NK-92 (cell line): Measurements from ENCODE around the gene CACNA1D.
"Not testable (repeated sequence)": the region's sequence is repeated elsewhere in the genome, so short reads cannot be mapped to it uniquely, and the experiment has no call there.

ENCODE experiments used
- DNase-seq: peaks from one replicate; lab custom pipeline; 2025; ENCODE audit not compliant: unreplicated experiment; lab: John Stamatoyannopoulos, UW

CACNA1D gene

DNA sequence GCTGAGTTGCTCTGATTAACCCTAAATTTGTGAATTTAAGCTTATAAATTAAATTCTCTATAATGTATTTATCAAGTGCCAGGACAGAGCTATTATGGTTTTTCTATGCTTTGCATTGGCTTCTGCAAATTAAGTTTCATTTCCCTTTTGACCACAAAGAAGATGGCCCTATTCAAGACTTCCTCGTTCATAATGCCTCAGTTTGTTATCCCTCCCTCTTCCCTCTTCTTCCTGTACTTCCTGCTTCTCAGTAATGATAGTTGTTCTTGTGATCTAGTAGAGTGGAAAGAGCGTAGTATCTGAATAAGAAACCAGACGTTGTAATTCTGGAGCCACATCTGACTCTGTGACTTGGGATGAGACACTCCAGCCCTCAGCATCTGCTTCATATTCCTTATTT lies 118.7 kb downstream of the CACNA1D start:
- DNase-seq = no peak

DNA sequence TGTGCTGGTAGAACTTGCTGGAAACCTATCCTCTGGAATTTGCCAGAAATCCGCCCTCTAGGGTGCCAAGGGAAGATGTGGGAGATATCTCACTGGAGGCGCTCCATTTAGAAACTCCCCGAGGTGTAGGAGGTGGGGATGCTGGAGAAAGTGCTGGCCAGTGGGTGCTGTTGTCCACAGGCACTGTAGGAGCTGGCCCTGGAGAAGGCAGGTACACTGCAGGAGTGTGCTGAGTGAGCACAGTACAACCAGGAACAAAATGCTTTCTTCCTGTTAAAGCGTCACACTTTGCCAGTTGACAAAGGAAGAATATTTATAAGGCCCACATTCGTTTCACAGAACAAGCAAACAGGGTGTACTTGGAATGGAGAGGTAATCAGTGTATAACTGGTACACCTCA lies 119.9 kb downstream of the CACNA1D start:
- no peak for DNase-seq

DNA sequence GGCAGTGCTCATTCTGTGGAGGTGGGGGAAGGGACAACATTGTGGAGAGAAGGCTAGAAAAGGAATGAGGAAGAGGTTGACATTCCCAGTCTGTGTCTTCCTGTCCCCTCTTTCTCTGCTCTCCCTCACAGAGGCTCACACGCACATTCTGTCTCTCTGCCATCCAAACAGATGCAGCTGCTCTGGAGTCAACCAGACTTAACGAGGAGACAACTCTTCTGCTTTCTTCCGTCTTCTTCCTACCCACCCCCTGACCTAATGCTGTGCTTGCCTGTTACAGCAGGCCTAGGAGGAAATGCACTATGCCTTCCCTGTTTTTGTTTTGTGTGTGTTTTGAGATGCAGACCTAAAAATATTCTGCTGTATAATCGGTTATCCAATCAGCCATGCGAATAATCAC lies 121.9 kb downstream of the CACNA1D start:
- no peak for DNase-seq

DNA sequence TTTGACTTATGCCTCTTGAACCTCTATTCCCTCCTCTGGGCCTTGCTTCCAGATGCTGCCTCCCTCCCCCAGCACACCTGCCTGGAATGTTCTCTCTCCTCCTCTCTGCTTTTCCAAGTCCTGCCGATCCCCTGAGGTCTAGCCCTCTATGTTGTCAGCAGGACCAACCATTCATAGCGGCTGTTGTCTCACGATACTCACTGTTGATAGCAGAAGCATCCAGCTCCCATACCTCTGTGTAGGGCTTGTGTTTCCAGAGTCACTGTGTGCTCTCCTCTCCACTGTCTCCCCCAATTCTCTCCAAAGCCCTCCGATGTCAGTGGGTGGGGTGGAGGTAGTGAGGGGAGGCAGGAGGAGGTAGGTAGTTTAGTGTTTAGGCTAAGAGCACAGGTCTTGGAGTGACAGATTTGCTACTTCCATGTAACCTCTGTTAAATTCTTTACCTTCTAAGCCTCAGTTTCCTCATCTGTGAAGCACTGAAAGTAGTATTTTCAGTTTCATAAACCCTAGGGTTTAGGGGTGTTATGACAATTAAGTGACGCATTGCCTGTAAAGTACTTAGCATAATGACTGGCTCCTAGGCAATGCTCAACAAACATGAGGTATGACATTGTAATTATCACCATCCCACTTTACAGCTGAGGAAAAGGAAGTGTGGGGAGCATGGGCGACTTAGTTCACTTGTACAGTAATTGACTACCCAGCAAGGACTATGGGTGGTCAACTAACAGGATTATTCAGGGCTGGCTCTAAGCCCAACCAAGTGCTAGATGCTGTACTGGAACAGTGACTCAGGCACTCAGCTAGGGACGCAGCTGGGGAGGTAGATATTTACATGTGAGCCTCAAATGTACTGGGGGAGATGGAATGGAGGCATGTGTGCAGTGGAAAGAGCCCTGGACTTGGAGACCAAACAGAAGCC lies 122.8 kb downstream of the CACNA1D start:
- no peak for DNase-seq

DNA sequence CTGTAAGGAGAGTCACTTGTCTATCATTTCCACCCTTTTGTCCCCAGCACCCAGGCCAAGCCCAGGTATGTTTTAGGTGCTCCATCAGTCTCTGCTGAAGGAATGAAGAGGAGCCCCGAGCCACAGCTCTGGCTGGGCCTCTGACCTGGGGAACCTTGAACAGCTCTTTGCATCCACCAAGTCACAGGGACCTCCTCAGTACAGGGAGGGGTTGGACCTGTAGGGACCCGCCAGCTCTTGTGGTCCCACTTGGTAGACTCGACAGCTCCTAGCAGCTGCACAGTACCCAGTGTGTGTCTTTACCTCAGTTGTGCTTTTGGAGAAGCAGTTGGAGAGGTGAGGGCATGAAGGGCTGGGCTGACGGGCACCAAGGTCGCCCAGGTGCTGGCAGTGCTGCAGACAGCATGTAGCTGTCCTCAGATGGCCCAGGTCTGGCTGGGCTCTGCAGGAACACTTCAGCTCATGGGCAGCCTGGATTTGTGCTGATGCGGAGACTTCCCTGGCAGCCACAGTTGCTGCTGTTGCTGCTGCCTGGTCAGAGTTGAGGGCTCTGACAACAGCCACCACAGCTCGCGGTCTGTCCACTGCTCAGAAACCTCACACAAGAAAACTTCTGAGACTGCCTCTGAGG lies 123.6 kb downstream of the CACNA1D start:
- no peak for DNase-seq

- DNase-seq = no peak
Measured at GRCh38 chr3:53618524-53618906, 124.1 kb downstream of the CACNA1D start.

DNA sequence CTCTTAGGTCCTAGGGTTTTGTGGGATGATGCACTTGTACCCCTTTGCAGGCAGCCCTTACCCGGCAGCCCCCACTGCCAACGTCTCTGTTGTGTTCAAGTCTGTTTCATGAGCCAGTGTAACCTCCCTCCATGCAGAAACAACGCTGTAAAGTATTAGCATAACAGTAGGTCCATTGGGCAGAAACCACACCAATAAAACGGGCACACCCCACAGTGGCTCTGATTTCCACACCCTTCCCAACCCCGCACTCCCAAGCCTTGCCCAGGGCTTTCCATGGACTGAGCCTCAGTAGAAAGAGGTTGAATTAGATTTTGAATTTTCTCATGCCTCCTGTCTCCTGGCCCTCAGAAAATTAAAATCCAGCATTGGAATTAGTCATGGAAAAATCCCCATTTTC lies 124.5 kb downstream of the CACNA1D start:
- no peak for DNase-seq

- no peak for DNase-seq
Measured at GRCh38 chr3:53624061-53624857, 129.8 kb downstream of the CACNA1D start.

DNA sequence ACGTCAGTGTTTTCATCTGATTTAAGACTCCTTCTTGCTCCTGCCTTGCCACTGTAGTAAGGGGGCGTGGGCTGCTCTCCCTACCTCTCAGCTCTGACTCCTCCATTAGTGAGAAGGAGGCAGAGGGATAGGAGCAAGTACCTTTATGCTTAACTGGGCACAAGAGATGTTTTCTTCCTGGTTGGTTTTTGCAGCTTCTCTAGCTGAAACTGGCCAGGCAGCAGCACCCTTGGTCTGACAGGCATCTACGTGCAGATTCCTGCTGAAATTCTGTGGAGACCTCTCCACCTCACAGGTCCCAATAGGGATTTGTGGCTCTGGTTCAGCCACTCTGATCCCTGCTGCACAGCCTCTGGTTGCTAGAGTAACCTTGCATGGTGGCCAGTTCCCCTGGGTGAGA lies 132.5 kb downstream of the CACNA1D start:
- DNase-seq = no peak

DNA sequence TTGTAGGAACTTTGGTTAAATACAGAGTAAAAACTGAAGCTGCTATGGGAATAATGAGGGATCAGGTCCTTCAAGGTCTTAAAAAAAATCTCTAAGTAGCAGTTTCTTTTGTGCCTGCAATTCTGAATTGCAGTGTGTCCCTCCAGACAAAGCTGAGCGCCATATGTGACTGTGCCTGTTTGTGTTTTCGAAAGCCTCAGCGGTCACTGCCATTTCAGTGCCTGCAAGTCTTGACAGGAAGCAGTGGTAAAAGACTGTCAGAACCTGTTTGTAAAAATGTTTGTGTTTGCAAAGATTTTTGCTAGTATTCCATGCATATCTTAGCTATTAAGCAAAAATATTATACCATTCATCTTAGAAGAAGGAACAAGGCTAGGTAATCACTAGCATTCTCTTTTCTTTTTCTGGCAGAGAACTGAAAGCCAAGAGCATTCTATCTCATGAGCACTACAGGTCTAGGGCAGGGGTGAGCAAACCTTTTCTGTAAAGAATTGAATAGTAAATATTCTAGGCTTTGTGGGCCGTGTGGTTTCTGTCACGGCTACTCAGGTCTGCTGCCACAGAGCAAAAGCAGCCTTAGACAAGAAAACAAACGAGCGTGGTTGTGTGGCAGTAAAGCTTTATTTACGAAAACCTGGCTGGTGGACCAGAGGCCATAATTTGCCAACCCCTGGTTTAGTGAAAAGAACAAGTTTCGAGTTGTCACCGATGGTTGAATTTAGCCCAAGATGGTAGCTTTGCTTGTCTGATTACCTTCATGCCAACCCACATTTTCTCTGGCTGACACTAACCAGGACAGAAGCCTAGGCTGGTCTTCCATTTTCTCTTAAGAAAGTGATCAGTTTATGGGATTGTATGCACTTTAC lies 134.4 kb downstream of the CACNA1D start:
- no peak for DNase-seq

DNA sequence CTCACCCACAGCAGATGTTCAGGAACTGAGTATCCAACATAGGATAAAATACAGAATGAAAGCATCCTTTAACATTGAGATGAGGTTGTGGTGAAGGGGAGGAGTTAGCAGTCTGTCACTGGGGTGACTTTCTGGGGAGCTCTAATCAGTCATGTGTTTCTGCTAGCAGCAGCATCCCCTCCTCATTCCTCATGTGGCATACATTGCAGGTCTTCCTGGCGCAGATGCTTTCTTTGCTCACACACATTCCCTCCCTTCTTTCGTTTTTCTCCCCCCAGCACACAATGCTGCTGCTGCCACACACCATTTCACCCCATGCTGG lies 135.0 kb downstream of the CACNA1D start:
- DNase-seq = no peak

GRCh38 chr3:53630547-53630946 lies 136.1 kb downstream of the CACNA1D start:
- DNase-seq = no peak

DNA sequence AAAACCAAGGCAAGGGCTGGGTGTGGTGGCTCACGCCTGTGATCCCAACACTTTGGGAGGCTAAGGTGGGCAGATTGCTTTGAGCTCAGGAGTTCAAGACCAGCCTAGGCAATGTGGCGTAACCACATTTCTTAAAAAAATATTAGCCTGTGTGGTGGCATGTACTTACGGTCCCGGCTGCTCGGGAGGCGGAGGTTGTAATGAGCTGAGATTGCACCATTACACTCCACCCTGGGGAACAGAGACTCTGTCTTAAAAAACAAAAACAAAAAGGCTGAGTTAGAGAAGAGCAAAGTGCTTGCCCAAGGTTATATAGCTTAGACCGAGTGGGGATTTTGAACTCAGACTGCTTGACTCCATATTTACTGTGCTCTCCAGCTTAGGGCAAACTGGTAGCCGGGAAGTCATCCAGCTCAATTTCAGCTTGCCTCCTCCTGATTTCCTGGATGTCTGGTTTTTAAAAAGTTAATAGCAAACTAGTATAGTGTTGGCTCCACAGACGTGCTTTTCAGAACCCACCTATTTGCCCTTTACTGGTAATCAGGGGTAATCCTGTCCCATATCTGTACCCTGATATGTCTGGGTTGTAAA lies 138.9 kb downstream of the CACNA1D start:
- no peak for DNase-seq

- DNase-seq = no peak
Measured at GRCh38 chr3:53635041-53635440, 140.6 kb downstream of the CACNA1D start.

DNA sequence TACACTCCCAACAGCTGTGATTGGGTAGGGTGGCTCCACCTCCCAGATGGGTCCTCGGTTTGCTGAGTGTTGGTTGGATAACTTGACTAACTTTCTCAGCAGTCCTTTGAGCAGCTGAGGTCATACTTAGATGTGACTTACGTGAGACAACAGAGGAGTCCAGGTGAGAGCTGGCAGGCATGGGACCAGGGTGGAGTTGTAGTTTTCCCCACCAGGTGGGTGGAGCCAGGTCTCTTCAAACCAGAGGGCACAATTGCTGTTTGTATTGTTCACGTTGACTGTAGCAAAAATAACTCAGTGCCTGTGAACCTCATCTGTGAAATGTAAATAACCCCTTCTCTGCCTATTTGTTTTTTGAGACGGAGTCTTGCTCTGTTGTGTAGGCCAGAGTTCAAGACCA lies 144.4 kb downstream of the CACNA1D start:
- not testable (repeated sequence) for DNase-seq

GRCh38 chr3:53641397-53641796 lies 147.0 kb downstream of the CACNA1D start:
- no peak for DNase-seq

GRCh38 chr3:53642211-53642610 lies 147.8 kb downstream of the CACNA1D start:
- no peak for DNase-seq

DNA sequence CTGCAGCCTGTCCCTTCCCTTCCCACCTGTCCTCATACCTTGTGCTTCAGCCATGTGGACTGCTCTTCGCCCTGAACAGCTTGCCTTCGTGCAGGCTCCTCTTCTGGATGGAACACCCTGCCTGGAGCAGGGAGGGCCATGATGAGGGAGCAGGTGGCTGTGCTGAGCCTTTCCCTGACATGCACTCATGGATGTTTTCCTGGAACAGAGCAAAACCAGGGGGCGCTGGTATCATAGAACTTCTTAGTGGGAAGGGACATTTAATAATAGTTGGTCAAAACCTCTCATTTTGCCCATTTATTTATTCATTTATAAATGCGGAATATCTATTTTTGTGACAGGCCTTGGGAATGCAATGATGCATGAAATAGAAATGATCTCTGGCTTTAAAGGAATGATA lies 149.3 kb downstream of the CACNA1D start:
- no peak for DNase-seq

DNA sequence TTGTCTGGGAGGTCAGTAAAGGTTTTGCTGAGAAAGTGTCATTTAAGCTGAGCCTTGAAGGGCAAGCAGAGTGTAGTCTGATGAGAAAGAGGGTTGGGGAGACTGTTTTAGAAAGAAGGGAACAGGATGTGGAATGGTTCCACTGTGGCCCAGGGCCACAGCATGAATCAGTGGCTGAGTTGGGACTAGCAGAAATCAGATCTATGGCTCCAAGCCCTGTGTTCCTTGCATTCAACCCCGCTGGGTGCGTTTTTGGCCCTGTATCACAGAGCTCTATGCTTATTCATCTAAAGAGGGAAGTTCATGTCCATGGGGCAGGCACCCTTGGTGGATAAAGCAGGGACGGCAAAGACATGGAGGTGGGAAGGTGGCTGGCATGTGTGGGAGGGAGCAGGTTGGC lies 151.3 kb downstream of the CACNA1D start:
- no peak for DNase-seq

GRCh38 chr3:53646723-53647122 lies 152.3 kb downstream of the CACNA1D start:
- no peak for DNase-seq

DNA sequence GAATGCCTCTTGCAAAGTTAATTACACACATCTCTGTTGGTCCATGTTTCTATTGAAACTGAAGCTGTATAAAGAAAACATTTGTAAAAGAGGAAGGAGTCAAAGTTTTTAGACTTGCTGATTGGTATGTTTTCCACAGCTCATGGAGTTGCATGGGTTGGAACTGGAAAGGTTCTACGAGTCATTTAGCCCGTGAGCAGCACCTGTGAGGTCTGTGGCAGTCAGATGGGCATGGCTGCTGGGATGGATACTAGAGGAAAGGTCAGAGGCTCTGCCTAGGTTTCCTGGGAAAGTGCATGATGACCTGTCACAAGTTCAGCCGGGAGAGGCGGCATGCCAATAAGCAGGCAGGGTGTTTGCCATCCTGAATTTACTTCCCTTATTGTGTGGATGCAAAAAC lies 155.4 kb downstream of the CACNA1D start:
- no peak for DNase-seq
